DOHH2 (cell line): Measurements from ENCODE around the gene HNF1A.

Source experiments
- H3F3A ChIP-seq: fragments of 200-600 bp; sonication (generic), shearing (Covaris generic); 2 replicates; pipeline ENCODE4 v1.6.0; 2016; ENCODE audit warnings: antibody characterized with exemption, mild to moderate bottlenecking; ENCODE audit not compliant: control insufficient read depth, insufficient read depth
- H3K27ac ChIP-seq: fragments of 200-600 bp; sonication (generic); 2 replicates; pipeline ENCODE4 v1.5.1; 2014; ENCODE audit warnings: low read depth, mild to moderate bottlenecking, low read length, moderate library complexity
- H3K27me3 ChIP-seq: fragments of 200-600 bp; sonication (generic); 2 replicates; pipeline ENCODE4 v1.6.1; 2014; ENCODE audit warnings: mild to moderate bottlenecking, low read length, mixed read lengths; ENCODE audit not compliant: control insufficient read depth
- H3K36me3 ChIP-seq: fragments of 200-600 bp; sonication (generic); 2 replicates; pipeline ENCODE4 v1.6.1; 2014; ENCODE audit warnings: mild to moderate bottlenecking, low read length, moderate library complexity, mixed read lengths; ENCODE audit not compliant: control insufficient read depth
- H3K4me1 ChIP-seq: fragments of 200-600 bp; sonication (generic); 2 replicates; pipeline ENCODE4 v1.6.1; 2014; ENCODE audit warnings: mild to moderate bottlenecking, low read length, mixed read lengths; ENCODE audit not compliant: control insufficient read depth
- H3K4me2 ChIP-seq: fragments of 200-600 bp; sonication (generic); 2 replicates; pipeline ENCODE4 v1.6.0; 2014; ENCODE audit warnings: mild to moderate bottlenecking, low read length, moderate library complexity
- H3K4me3 ChIP-seq: fragments of 200-600 bp; sonication (generic); 2 replicates; pipeline ENCODE4 v1.5.1; 2014; ENCODE audit warnings: mild to moderate bottlenecking, low read length, mixed read lengths
- H3K79me2 ChIP-seq: fragments of 200-600 bp; sonication (generic); 2 replicates; pipeline ENCODE4 v1.6.1; 2014; ENCODE audit warnings: mild to moderate bottlenecking, low read length, mixed read lengths; ENCODE audit not compliant: control insufficient read depth
- H3K9me2 ChIP-seq: fragments of 200-600 bp; sonication (generic); replicated peaks from 2 replicates; pipeline ENCODE4 v1.6.1; 2014; ENCODE audit warnings: mild to moderate bottlenecking, low read length, mixed read lengths; ENCODE audit not compliant: control insufficient read depth
- H3K9me3 ChIP-seq: fragments of 200-600 bp; sonication (generic); 2 replicates; pipeline ENCODE4 v1.6.1; 2014; ENCODE audit warnings: antibody characterized with exemption, low read length, mixed read lengths; ENCODE audit not compliant: control insufficient read depth, insufficient read depth
- H4K20me1 ChIP-seq: fragments of 200-600 bp; sonication (generic); 2 replicates; pipeline ENCODE4 v1.6.0; 2014; ENCODE audit warnings: low read depth, mild to moderate bottlenecking, antibody characterized with exemption, low read length, moderate library complexity; ENCODE audit not compliant: control insufficient read depth, insufficient read depth
- EZH2phosphoT487 ChIP-seq: fragments of 200-600 bp; sonication (generic); IDR thresholded peaks from 2 replicates; pipeline ENCODE4 v1.6.1; 2017; ENCODE audit warnings: borderline replicate concordance, mild to moderate bottlenecking, antibody characterized with exemption, low read length, moderate library complexity, mixed read lengths
- TF ChIP-seq, protein P1 (sequence below): fragments of 200-600 bp; sonication (generic); IDR thresholded peaks from one replicate; pipeline ENCODE4 v1.5.1; 2014; ENCODE audit warnings: antibody characterized with exemption, mild to moderate bottlenecking, low read depth, low read length; ENCODE audit not compliant: poor library complexity, severe bottlenecking

Gene HNF1A

DNA sequence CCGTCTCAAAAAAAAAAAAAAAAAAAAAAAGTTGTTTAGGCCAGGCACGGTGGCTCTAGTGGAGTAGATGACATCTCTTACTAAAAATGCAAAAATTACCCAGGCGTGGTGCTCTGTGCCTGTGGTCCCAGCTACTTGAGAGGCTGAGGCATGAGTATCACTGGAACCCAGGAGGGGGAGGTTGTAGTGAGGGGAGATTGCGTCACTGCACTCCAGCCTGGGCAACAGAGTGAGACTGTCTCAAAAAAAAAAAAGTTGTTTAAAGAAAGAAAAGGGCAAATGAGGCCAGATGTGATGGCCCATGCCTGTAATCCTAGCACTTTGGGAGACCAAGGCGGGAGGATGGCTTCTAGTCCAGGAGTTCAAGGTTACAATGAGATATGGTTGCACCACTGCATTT lies 37.5 kb upstream of the HNF1A start:
- H3K4me3 ChIP-seq = no peak overlapping the region
- H3K27me3 ChIP-seq = peaks cover 6% of the 10 kb centered on the region; the same call in 1 of the 2 replicates
- H3K4me1 ChIP-seq = peaks cover 11% of the 10 kb centered on the region
- H3K79me2 ChIP-seq = no peaks in the 10 kb centered on the region
- no peaks in the 10 kb centered on the region for H3K36me3 ChIP-seq
- H4K20me1 ChIP-seq = no peaks in the 10 kb centered on the region
- no peaks in the 10 kb centered on the region for H3K9me2 ChIP-seq
- TF ChIP-seq, protein P1, sequence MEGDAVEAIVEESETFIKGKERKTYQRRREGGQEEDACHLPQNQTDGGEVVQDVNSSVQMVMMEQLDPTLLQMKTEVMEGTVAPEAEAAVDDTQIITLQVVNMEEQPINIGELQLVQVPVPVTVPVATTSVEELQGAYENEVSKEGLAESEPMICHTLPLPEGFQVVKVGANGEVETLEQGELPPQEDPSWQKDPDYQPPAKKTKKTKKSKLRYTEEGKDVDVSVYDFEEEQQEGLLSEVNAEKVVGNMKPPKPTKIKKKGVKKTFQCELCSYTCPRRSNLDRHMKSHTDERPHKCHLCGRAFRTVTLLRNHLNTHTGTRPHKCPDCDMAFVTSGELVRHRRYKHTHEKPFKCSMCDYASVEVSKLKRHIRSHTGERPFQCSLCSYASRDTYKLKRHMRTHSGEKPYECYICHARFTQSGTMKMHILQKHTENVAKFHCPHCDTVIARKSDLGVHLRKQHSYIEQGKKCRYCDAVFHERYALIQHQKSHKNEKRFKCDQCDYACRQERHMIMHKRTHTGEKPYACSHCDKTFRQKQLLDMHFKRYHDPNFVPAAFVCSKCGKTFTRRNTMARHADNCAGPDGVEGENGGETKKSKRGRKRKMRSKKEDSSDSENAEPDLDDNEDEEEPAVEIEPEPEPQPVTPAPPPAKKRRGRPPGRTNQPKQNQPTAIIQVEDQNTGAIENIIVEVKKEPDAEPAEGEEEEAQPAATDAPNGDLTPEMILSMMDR = no peak
- TF ChIP-seq EZH2phosphoT487 = no peak
- H3F3A ChIP-seq = no peaks in the 10 kb centered on the region
- H3K4me2 ChIP-seq = no peak overlapping the region
- no peak overlapping the region for H3K27ac ChIP-seq
- H3K9me3 ChIP-seq = no peaks in the 10 kb centered on the region

DNA sequence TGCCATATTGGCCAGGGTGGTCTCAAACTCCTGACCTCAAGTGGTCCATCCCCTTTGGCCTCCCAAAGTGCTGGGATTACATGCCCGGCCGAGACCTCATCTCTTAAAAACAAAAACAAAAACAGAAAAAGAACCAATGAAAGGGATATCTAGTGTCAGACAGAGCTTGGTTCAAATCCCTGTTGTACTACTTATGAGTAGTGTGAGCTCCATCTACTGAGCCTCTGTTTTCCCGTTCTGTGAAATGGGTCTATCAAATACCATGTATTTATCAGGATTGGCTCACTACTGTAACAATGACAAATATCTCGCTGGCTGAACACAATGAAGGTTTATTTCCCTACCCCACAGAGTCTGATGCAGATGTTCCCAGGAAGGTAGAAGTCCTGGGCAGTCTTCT lies 36.9 kb upstream of the HNF1A start:
- H3K27ac ChIP-seq = no peak overlapping the region
- peaks cover 11% of the 10 kb centered on the region for H3K4me1 ChIP-seq
- H3K79me2 ChIP-seq = no peaks in the 10 kb centered on the region
- peaks cover 6% of the 10 kb centered on the region; the same call in 1 of the 2 replicates for H3K27me3 ChIP-seq
- H3K4me3 ChIP-seq = no peak overlapping the region
- no peak for TF ChIP-seq EZH2phosphoT487
- TF ChIP-seq, protein P1 = no peak
- no peaks in the 10 kb centered on the region for H3K9me2 ChIP-seq
- no peak overlapping the region for H3K4me2 ChIP-seq
- no peaks in the 10 kb centered on the region for H3F3A ChIP-seq
- no peaks in the 10 kb centered on the region for H3K9me3 ChIP-seq
- H3K36me3 ChIP-seq = no peaks in the 10 kb centered on the region
- H4K20me1 ChIP-seq = no peaks in the 10 kb centered on the region

DNA sequence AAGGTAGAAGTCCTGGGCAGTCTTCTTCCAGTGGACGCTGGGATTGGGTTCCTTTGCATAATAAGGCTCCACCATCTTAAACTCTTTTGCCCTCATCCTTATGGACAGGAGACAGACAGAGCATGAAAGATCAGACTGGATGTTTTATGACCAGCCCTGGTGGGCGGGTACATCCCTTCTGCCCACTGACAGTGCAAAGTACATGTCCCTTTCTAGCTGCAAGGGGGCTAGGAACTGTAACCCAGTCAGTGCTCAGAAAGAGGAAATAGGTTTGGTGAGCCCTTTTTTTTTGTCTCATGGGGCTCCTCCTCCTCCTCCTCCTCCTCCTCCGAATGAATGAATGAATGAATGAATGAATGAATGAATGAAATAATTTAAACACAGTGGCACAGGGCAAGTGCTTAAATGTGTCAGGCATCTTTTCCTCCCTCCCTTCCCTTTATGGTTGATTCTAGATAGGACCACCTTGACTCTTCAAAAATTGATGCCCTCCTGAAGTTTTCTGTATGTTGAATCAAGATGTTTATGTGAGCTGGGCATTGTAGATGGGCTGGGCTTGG lies 36.4 kb upstream of the HNF1A start:
- Histone ChIP-seq H3K4me2 (no peak overlapping the region), H3K27me3 (peaks cover 6% of the 10 kb centered on the region; the same call in 1 of the 2 replicates), H3K9me3 (no peaks in the 10 kb centered on the region), H3F3A (no peaks in the 10 kb centered on the region), H3K27ac (no peak overlapping the region), H3K36me3 (no peaks in the 10 kb centered on the region), H4K20me1 (no peaks in the 10 kb centered on the region), H3K4me1 (peaks cover 11% of the 10 kb centered on the region), H3K4me3 (no peak overlapping the region), H3K79me2 (no peaks in the 10 kb centered on the region), H3K9me2 (no peaks in the 10 kb centered on the region)
- TF ChIP-seq EZH2phosphoT487 = no peak
- TF ChIP-seq, protein P1 = no peak
